ENCODE data around the gene SV2B. TPM values are rescaled to one million over a fixed set of nuclear protein-coding genes. Genes with fewer than 3 reads are reported as not detected.

SV2B gene
- total and polyA plus RNA-seq, 2 donors (not counting 3 experiments of a cell fraction or from before 2014, with no cell fraction given): not detected

DNA sequence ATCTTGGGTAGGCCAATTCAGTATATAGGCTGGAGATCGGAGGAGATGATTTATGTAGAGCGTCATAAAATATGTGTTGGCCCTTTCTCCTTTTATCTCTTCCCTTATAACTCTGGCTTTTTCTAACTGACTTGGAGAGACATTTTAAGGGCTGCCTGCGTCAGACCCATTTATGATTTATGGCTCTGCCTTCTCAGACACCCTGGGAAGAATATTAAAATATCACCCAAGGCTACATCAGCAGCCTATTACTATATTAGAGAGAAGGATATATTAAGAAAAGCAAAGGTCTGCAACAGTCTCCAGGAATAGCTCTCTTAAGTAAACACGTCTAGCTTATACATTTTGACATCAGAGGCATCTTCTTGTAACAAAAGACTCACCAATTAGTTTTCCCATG lies 179.4 kb downstream of the SV2B start:
- no peak overlapping the region for H3K4me3 ChIP-seq (replicated peaks in 1 of 3; ENCODE audit: insufficient read depth in 1 of 3, low read depth in 1 of 3, low read length in 3 of 3)
- no peaks in the 10 kb centered on the region for H3K36me3 ChIP-seq (ENCODE audit: control insufficient read depth in 2 of 2, extremely low read depth in 1 of 2, insufficient read depth in 2 of 2, low read length in 2 of 2)
- no peaks in the 10 kb centered on the region for H3K9me1 ChIP-seq (replicated peaks; ENCODE audit: control insufficient read depth, extremely low read depth, insufficient read depth, low read length)
- H3K27ac ChIP-seq (ENCODE audit: insufficient read depth, low read depth, low read length): no peak overlapping the region
- TF ChIP-seq MYC (IDR thresholded peaks at IDR 0.05; ENCODE audit: low read depth, low read length) (no peak), JUN (IDR thresholded peaks at IDR 0.05; ENCODE audit: borderline replicate concordance, insufficient read depth, insufficient read length, low read depth) (no peak), FOS (IDR thresholded peaks at IDR 0.05; ENCODE audit: borderline replicate concordance, insufficient read depth, low read length) (no peak), POLR2AphosphoS5 (IDR thresholded peaks at IDR 0.05; ENCODE audit: insufficient read depth, low read depth, low read length) (no peak), EZH2 (IDR thresholded peaks at IDR 0.05; ENCODE audit: borderline replicate concordance, low read depth, low read length, severe bottlenecking) (no peak), POLR2A (IDR thresholded peaks at IDR 0.05; ENCODE audit: low read depth, low read length) (no peak), GATA2 (IDR thresholded peaks at IDR 0.05; ENCODE audit: insufficient read depth, insufficient read length, low read depth, low read length) (no peak)
- TF ChIP-seq, protein P1, sequence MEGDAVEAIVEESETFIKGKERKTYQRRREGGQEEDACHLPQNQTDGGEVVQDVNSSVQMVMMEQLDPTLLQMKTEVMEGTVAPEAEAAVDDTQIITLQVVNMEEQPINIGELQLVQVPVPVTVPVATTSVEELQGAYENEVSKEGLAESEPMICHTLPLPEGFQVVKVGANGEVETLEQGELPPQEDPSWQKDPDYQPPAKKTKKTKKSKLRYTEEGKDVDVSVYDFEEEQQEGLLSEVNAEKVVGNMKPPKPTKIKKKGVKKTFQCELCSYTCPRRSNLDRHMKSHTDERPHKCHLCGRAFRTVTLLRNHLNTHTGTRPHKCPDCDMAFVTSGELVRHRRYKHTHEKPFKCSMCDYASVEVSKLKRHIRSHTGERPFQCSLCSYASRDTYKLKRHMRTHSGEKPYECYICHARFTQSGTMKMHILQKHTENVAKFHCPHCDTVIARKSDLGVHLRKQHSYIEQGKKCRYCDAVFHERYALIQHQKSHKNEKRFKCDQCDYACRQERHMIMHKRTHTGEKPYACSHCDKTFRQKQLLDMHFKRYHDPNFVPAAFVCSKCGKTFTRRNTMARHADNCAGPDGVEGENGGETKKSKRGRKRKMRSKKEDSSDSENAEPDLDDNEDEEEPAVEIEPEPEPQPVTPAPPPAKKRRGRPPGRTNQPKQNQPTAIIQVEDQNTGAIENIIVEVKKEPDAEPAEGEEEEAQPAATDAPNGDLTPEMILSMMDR (IDR thresholded peaks at IDR 0.05; ENCODE audit: extremely low read depth in 1 of 2, insufficient read depth in 1 of 2, low read depth in 1 of 2, low read length in 2 of 2): no peak
- TF ChIP-seq, protein P2, sequence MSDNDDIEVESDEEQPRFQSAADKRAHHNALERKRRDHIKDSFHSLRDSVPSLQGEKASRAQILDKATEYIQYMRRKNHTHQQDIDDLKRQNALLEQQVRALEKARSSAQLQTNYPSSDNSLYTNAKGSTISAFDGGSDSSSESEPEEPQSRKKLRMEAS (IDR thresholded peaks at IDR 0.05; ENCODE audit: insufficient read depth, insufficient read length): no peak
- H4K20me1 ChIP-seq (replicated peaks; ENCODE audit: control insufficient read depth, extremely low read depth, insufficient read depth, low read length): no peaks in the 10 kb centered on the region
- H3K4me1 ChIP-seq (ENCODE audit: control insufficient read depth, extremely low read depth, insufficient read depth, low read length): no peaks in the 10 kb centered on the region
- no peak overlapping the region for H3K9ac ChIP-seq (replicated peaks; ENCODE audit: extremely low read depth, insufficient read depth, low read length)
- CTCF ChIA-PET: interaction anchor here (0.9 kb wide), 1 partner anchor 8 kb away, joined by 3 read pairs; no protein-coding TSS in a partner anchor
- H3K27me3 ChIP-seq (ENCODE audit: control insufficient read depth in 2 of 2, insufficient read depth in 2 of 2, low read length in 2 of 2): no peaks in the 10 kb centered on the region
- intact Hi-C loops (cut with micrococcal nuclease): no loop called here
- FAIRE-seq: no peak
- POLR2A ChIA-PET: no interaction called here
- no peak overlapping the region for H2AFZ ChIP-seq (ENCODE audit: low read depth, low read length)
- H3K79me2 ChIP-seq (ENCODE audit: control insufficient read depth, insufficient read depth, low read length): no peaks in the 10 kb centered on the region
- dilution Hi-C loops (cut with MboI; ENCODE audit: extremely low pct_ligation_motif_present, low sequenced_read_pairs): no loop called here
- no peaks in the 10 kb centered on the region for H3K9me3 ChIP-seq (replicated peaks; ENCODE audit: control insufficient read depth, insufficient read depth, low read length)
- no peak for DNase-seq (ENCODE audit: low read depth, low spot score)
- no peak overlapping the region for H3K4me2 ChIP-seq (ENCODE audit: insufficient read depth, low read length)
- no TSS peak for BruUV-seq (replicated peaks)
